Superior temporal gyrus (tissue), 1 donor: ENCODE measurements around the gene RALY.
"Not testable (repeated sequence)": the region's sequence is repeated elsewhere in the genome, so short reads cannot be mapped to it uniquely, and the experiment has no call there.

Experiments
- DNase-seq: peaks from one replicate; pipeline ENCODE4 v3.0.0-alpha.2; 2016; ENCODE audit errors: extremely low spot score

RALY gene

DNA sequence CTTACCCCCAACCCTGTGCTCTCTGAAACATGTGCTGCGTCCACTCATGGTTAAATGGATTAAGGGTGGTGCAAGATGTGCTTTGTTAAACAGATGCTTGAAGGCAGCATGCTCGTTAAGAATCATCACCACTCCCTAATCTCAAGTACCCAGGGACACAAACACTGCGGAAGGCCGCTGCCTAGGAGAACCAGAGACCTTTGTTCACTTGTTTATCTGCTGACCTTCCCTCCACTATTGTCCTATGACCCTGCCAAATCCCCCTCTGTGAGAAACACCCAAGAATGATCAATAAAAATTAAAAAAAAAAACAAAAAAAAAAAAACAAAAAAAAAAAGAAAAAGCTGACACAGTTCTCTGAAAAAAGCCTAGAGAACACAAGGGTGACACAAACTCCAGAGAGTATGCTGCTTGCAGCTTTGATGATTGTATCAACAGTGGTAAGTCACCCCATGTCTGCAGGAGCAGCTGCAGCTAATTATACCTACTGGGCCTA is 139.7 kb downstream of the RALY start:
- DNase-seq: not testable (repeated sequence)
